ENCODE data around the gene ENTREP1. TPM values are rescaled to one million over a fixed set of nuclear protein-coding genes. Genes with fewer than 3 reads are reported as not detected.

ENTREP1 gene
- total and polyA plus RNA-seq, 9 donors, result 17.7 to 36.9 (median 24.5) TPM

GRCh38 chr9:69429281-69429680 lies 104.3 kb downstream of the ENTREP1 start:
- 75 to 77% (median 76%) methylated on average over 6 of the region's 6 CpGs for WGBS, 3 donors
- H3K27ac ChIP-seq, result no peak overlapping the region
- no peaks in the 10 kb centered on the region for H3K4me1 ChIP-seq (ENCODE audit: insufficient read depth)
- no peaks in the 10 kb centered on the region for H3K36me3 ChIP-seq
- no peak overlapping the region for H3K4me3 ChIP-seq
- no peaks in the 10 kb centered on the region for H3K9me3 ChIP-seq
- DNase-seq, result no peak
- no peak for TF ChIP-seq EP300 (IDR thresholded peaks at IDR 0.05)
- TF ChIP-seq CTCF (IDR thresholded peaks at IDR 0.05), result no peak
- TF ChIP-seq POLR2A (IDR thresholded peaks at IDR 0.05), result no peak
- intact Hi-C loops (cut with DNase I), result loop anchor here in 2 of 4 donors (10.0 kb wide), 2 partner anchors 106 to 496 kb away; no protein-coding TSS in a partner anchor
- H3K27me3 ChIP-seq, result no peaks in the 10 kb centered on the region

- H3K4me3 ChIP-seq, result no peak overlapping the region
- 77 to 90% (median 88%) methylated on average over 4 of the region's 4 CpGs for WGBS, 3 donors
- H3K4me1 ChIP-seq (ENCODE audit: insufficient read depth), result no peaks in the 10 kb centered on the region
- H3K36me3 ChIP-seq, result no peaks in the 10 kb centered on the region
- no peaks in the 10 kb centered on the region for H3K9me3 ChIP-seq
- intact Hi-C loops (cut with DNase I), result no loop called here
- no peak for DNase-seq
- TF ChIP-seq EP300 (IDR thresholded peaks at IDR 0.05) (no peak), CTCF (IDR thresholded peaks at IDR 0.05) (no peak), POLR2A (IDR thresholded peaks at IDR 0.05) (no peak)
- H3K27me3 ChIP-seq, result no peaks in the 10 kb centered on the region
- no peak overlapping the region for H3K27ac ChIP-seq
Observed at GRCh38 chr9:69430206-69430605, 105.2 kb downstream of the ENTREP1 start.

- TF ChIP-seq EP300 (IDR thresholded peaks at IDR 0.05) (no peak), CTCF (IDR thresholded peaks at IDR 0.05) (no peak), POLR2A (IDR thresholded peaks at IDR 0.05) (no peak)
- intact Hi-C loops (cut with DNase I), result no loop called here
Observed at GRCh38 chr9:69431203-69431602, 106.2 kb downstream of the ENTREP1 start.

GRCh38 chr9:69431777-69432176 lies 106.8 kb downstream of the ENTREP1 start:
- WGBS, 3 donors, result 96 to 98% (median 97%) methylated on average over 1 of the region's 1 CpG
- Histone ChIP-seq H3K27ac (no peak overlapping the region), H3K4me3 (no peak overlapping the region), H3K9me3 (no peaks in the 10 kb centered on the region), H3K27me3 (no peaks in the 10 kb centered on the region), H3K4me1 (ENCODE audit: insufficient read depth) (no peaks in the 10 kb centered on the region), H3K36me3 (no peaks in the 10 kb centered on the region)
- intact Hi-C loops (cut with DNase I), result no loop called here
- no peak for DNase-seq
- no peak for TF ChIP-seq POLR2A (IDR thresholded peaks at IDR 0.05)
- TF ChIP-seq EP300 (IDR thresholded peaks at IDR 0.05), result no peak
- TF ChIP-seq CTCF (IDR thresholded peaks at IDR 0.05), result no peak

More at GRCh38 chr9:69431203-69431602, 106.2 kb downstream of the ENTREP1 start:
- Histone ChIP-seq H3K4me1 (ENCODE audit: insufficient read depth) (no peaks in the 10 kb centered on the region), H3K9me3 (no peaks in the 10 kb centered on the region), H3K4me3 (no peak overlapping the region), H3K36me3 (no peaks in the 10 kb centered on the region), H3K27me3 (no peaks in the 10 kb centered on the region), H3K27ac (no peak overlapping the region)
- WGBS, 3 donors, result 87 to 91% (median 90%) methylated on average over 13 of the region's 13 CpGs
- no peak for DNase-seq

Measured in ovary (tissue), 9 donors.